ENCODE measurements around the gene KRTAP5-9. TPM values are rescaled to one million over a fixed set of nuclear protein-coding genes. Genes with fewer than 3 reads are reported as not detected.
"Not testable (repeated sequence)": the region's sequence is repeated elsewhere in the genome, so short reads cannot be mapped to it uniquely, and the experiment has no call there.

KRTAP5-9 gene
- polyA plus RNA-seq, 3 donors, result 0.30 to 0.59 (median 0.31) TPM

- DNase-seq (ENCODE audit: extremely low read depth in 1 of 11, low read depth in 9 of 11, low spot score in 4 of 11), result not testable (repeated sequence)
Measured at GRCh38 chr11:71576688-71577465, 28.7 kb downstream of the KRTAP5-9 start.

- DNase-seq (ENCODE audit: extremely low read depth in 1 of 11, low read depth in 9 of 11, low spot score in 4 of 11), result no peak
Measured at GRCh38 chr11:71577469-71578004, 29.3 kb downstream of the KRTAP5-9 start.

GRCh38 chr11:71579513-71579912, 31.3 kb downstream of the KRTAP5-9 start:
- DNase-seq (ENCODE audit: extremely low read depth in 1 of 11, low read depth in 9 of 11, low spot score in 4 of 11), result not testable (repeated sequence)

GRCh38 chr11:71580057-71581003, 32.1 kb downstream of the KRTAP5-9 start:
- DNase-seq (ENCODE audit: extremely low read depth in 1 of 11, low read depth in 9 of 11, low spot score in 4 of 11), result peak in 2 of 11 donors; percentile 26 to 43

GRCh38 chr11:71581826-71582225, 33.6 kb downstream of the KRTAP5-9 start:
- no peak for DNase-seq (ENCODE audit: extremely low read depth in 1 of 11, low read depth in 9 of 11, low spot score in 4 of 11)

- DNase-seq (ENCODE audit: extremely low read depth in 1 of 11, low read depth in 9 of 11, low spot score in 4 of 11), result no peak
Measured at GRCh38 chr11:71582309-71582895, 34.2 kb downstream of the KRTAP5-9 start, which contains the start of gene KRTAP5-11. Gene KRTAP5-11, minus strand, starts transcription at chr11:71582875. Its CDS starts 38 bp downstream, at chr11:71582837.

GRCh38 chr11:71582969-71583368, 34.7 kb downstream of the KRTAP5-9 start:
- DNase-seq (ENCODE audit: extremely low read depth in 1 of 11, low read depth in 9 of 11, low spot score in 4 of 11), result not testable (repeated sequence)

- DNase-seq (ENCODE audit: extremely low read depth in 1 of 11, low read depth in 9 of 11, low spot score in 4 of 11), result not testable (repeated sequence)
Measured at GRCh38 chr11:71585673-71586072, 37.5 kb downstream of the KRTAP5-9 start.

GRCh38 chr11:71588314-71588713, 40.1 kb downstream of the KRTAP5-9 start:
- not testable (repeated sequence) for DNase-seq (ENCODE audit: extremely low read depth in 1 of 11, low read depth in 9 of 11, low spot score in 4 of 11)

- not testable (repeated sequence) for DNase-seq (ENCODE audit: extremely low read depth in 1 of 11, low read depth in 9 of 11, low spot score in 4 of 11)
Measured at GRCh38 chr11:71588822-71589545, 40.8 kb downstream of the KRTAP5-9 start.

- not testable (repeated sequence) for DNase-seq (ENCODE audit: extremely low read depth in 1 of 11, low read depth in 9 of 11, low spot score in 4 of 11)
Measured at GRCh38 chr11:71589546-71589920, 41.3 kb downstream of the KRTAP5-9 start.

Other genes with a start within 250 kb of the KRTAP5-9 start
- gene DHCR7, start 100.0 kb upstream of the KRTAP5-9 start, polyA plus RNA-seq (ENCODE audit: insufficient read length in 3 of 3), result 10 to 100 TPM; 37.7 to 47.8 (median 39.3) TPM
- gene NADSYN1, start 95.2 kb upstream of the KRTAP5-9 start, polyA plus RNA-seq (ENCODE audit: insufficient read length in 3 of 3), result 10 to 100 TPM; 38.3 to 66.0 (median 41.4) TPM
- under 1 TPM in 2 of 3 donors, not detected in 1; 0.07 to 0.32 TPM for gene KRTAP5-7, start 21.2 kb upstream of the KRTAP5-9 start, polyA plus RNA-seq (ENCODE audit: insufficient read length in 3 of 3)
- 1 to 10 TPM in 1 of 3 donors, under 1 TPM in 2; 0.23 to 1.1 (median 0.23) TPM for gene KRTAP5-8, start 10.4 kb upstream of the KRTAP5-9 start, polyA plus RNA-seq (ENCODE audit: insufficient read length in 3 of 3)
- gene KRTAP5-10, start 17.1 kb downstream of the KRTAP5-9 start, polyA plus RNA-seq (ENCODE audit: insufficient read length in 3 of 3), result under 1 TPM in 1 of 3 donors, not detected in 2; 0.44 TPM
- under 1 TPM in 1 of 3 donors, not detected in 2; 0.27 TPM for gene KRTAP5-11, start 34.5 kb downstream of the KRTAP5-9 start, polyA plus RNA-seq (ENCODE audit: insufficient read length in 3 of 3)